ENCODE data around the gene PPP4R1.

PPP4R1 gene

DNA sequence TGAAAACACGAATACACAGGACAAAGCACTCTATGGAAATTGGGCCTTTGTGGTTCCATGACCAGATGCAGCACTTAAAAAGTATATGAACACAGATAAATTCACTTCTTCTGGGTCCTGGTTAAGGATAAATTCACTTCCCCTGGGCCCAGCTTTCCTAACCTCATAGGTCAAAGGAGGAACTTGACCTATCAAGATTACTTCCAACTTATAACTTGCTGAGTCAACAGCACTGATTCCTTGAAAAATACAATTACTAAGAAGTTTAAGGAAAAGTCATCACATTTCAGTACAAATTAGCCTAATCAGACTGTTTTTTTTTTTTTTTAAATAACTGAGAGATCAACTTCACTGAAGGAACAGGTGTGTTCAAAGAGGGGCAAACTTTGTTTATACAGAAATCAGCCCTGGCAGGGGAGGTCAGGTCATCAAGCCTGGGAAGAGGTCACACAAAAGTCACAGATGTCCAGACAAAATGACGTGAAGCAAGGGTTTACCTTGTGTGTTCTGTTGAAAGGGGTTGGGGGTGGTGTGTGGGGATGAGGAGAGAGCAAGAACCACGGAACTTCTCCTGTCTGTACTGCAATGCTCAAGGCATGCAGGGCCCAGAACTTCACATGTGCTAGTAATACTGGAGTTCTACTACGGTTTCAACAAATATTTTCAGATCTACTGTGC, 55.8 kb downstream of the PPP4R1 start:
- Mint-ChIP-seq H3K27ac (no peak overlapping the region), H3K27me3 (no peaks in the 10 kb centered on the region), H3K36me3 (ENCODE audit: low read depth) (peaks cover 68% of the 10 kb centered on the region), H3K9me3 (no peaks in the 10 kb centered on the region), H3K4me1 (ENCODE audit: low read depth) (no peaks in the 10 kb centered on the region), H3K4me3 (no peak overlapping the region)

DNA sequence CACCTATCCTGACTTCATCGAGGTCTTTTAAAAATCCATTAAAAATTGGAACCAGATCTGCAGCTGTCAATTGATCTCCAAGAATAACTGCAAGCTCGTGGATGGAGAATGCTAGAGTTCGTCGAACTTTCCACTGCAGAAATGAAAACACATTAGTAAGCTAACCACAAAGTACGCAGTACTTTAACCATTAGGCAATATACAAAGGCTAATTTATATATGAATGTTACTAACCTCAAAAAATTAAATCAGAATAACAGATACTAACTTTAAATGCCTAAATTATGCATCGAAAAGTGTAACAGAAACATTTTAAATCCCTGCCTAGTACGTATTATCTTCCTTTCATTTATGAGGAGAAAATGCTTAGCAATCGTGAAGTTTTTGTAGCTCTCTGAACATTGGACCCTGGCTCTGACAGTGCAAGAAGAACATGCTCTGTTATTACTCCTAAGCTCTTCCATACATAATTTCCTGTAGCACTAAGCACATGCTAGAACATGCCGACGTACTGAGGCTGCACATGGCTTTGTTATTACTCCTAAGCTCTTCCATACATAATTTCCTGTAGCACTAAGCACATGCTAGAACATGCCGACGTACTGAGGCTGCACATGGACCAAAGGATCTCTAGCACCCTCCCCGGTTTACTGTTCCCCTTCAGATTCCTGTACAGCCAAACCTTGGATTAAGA, 57.0 kb downstream of the PPP4R1 start:
- H3K27ac Mint-ChIP-seq, result no peak overlapping the region
- H3K4me1 Mint-ChIP-seq (ENCODE audit: low read depth), result no peaks in the 10 kb centered on the region
- no peaks in the 10 kb centered on the region for H3K9me3 Mint-ChIP-seq
- H3K4me3 Mint-ChIP-seq, result no peak overlapping the region
- H3K27me3 Mint-ChIP-seq, result no peaks in the 10 kb centered on the region
- H3K36me3 Mint-ChIP-seq (ENCODE audit: low read depth), result peaks cover 68% of the 10 kb centered on the region

DNA sequence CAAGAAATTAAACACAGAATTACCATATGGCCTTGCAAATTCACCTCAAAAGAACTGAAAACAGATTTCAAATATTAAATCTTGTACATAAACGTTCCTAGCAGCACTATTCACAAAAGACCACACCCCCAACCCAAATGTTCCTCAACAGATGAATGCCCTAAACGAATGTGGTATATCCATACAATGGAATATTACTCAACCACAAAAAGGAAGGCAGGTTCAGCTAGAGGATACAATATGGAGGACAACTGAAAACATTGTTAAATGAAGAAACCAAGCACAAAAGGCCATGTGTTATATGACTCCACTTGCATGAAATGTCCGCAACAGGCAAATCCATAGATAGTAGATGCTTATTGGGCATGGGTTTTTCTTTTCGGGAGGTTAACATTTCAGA, 61.7 kb downstream of the PPP4R1 start:
- Mint-ChIP-seq H3K4me3 (no peak overlapping the region), H3K4me1 (ENCODE audit: low read depth) (no peaks in the 10 kb centered on the region), H3K9me3 (no peaks in the 10 kb centered on the region), H3K27me3 (no peaks in the 10 kb centered on the region), H3K27ac (no peak overlapping the region), H3K36me3 (ENCODE audit: low read depth) (peaks cover 75% of the 10 kb centered on the region)

DNA sequence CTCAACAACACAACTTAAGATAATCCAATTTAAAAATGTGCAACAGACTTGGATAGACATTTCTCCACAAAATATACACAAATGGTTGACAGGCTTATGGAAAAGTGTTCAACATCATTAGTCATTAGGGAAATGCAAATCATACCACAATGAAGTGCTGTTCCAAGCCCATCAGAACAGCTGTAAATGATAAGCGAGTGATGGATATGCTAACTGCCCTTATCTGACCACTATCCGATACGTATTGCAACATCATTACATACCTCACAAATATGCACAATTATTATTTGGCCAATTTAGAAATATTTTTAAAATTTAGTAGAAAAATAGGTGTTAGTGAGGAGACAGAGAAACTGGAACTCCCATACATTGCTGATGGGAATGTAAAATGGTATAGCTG, 62.2 kb downstream of the PPP4R1 start:
- Mint-ChIP-seq H3K27me3 (no peaks in the 10 kb centered on the region), H3K4me1 (ENCODE audit: low read depth) (no peaks in the 10 kb centered on the region), H3K4me3 (no peak overlapping the region), H3K9me3 (no peaks in the 10 kb centered on the region), H3K27ac (no peak overlapping the region), H3K36me3 (ENCODE audit: low read depth) (peaks cover 75% of the 10 kb centered on the region)

DNA sequence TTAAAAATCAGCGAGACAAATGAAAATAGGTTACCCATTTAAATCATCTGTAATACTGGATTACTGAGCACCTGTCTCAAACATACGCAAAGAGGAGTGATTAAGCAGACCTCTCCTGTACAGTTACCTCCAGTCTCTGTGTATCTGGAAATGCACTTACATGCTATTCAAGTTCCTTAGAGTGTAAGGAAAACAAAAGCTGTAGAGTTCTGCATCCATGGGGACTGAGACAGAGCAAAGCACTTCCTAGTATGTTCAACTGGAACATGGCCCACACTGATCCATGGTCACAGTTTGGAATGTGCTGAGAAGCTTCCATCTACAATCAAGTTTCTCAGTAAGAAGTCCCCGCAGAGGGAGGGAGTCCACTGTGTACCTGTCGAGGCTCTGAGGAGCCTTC, 63.9 kb downstream of the PPP4R1 start:
- no peaks in the 10 kb centered on the region for H3K27me3 Mint-ChIP-seq
- no peak overlapping the region for H3K27ac Mint-ChIP-seq
- H3K9me3 Mint-ChIP-seq, result no peaks in the 10 kb centered on the region
- peaks cover 74% of the 10 kb centered on the region for H3K36me3 Mint-ChIP-seq (ENCODE audit: low read depth)
- no peaks in the 10 kb centered on the region for H3K4me1 Mint-ChIP-seq (ENCODE audit: low read depth)
- no peak overlapping the region for H3K4me3 Mint-ChIP-seq

DNA sequence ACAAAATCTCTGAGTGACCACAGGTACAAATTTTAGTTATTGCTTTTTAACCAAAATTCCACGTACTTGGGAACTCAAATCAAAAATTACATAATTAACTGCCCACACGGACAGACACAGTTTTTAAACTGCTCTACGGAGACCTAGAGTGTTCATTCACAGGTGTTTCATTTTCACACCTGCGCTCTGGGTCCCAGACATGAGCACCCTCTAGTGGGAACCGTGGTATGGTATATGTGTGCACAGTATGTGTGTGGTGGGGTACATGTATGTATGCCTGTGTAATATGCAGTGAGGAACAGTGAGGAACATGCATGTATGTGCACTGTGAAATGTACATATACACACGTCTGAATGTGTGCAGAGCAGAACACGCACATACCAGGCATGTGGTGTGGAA, 65.0 kb downstream of the PPP4R1 start:
- Mint-ChIP-seq H3K9me3 (no peaks in the 10 kb centered on the region), H3K27me3 (no peaks in the 10 kb centered on the region), H3K4me1 (ENCODE audit: low read depth) (no peaks in the 10 kb centered on the region), H3K36me3 (ENCODE audit: low read depth) (peaks cover 65% of the 10 kb centered on the region), H3K27ac (no peak overlapping the region), H3K4me3 (no peak overlapping the region)

DNA sequence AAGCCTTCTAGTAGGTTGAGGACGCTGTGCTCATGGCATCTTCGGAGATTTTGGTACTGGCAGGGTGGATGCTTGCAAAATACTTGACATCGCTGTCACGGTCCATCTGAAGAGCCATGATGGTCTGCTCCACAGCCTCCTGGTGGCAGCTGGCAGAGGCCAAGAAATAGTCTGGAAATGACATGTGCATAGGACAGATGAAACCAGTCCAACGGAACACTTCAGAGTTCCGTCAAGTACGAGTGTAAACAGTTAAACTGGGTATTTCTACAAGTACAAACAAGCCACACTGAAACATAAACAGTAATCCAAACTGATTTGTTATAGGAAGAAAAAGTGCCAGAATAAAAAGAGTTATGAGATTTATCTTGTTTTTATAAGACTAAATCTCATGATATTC, 66.6 kb downstream of the PPP4R1 start:
- Mint-ChIP-seq H3K27me3 (no peaks in the 10 kb centered on the region), H3K4me1 (ENCODE audit: low read depth) (no peaks in the 10 kb centered on the region), H3K36me3 (ENCODE audit: low read depth) (peaks cover 51% of the 10 kb centered on the region), H3K27ac (no peak overlapping the region), H3K4me3 (no peak overlapping the region), H3K9me3 (no peaks in the 10 kb centered on the region)

DNA sequence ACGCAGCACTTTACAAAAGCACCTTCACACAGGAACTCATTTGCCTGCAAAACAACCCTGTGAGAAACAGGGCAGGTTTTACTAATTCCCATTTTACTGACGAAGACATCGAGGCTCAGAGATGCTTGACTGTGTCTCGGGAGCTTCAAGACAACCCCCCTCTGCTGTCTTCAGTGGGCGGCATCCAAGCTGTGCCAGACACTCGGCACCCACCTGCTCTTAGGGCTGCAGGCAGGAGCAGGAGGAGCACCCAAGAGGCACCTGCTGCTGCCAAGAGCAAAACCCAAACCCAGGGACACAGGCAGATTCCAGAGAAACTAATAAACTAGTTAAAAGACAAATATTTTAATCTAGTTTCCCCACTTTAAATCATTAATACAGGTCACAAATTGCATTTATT, 67.9 kb downstream of the PPP4R1 start:
- H3K36me3 Mint-ChIP-seq (ENCODE audit: low read depth), result peaks cover 39% of the 10 kb centered on the region
- H3K4me1 Mint-ChIP-seq (ENCODE audit: low read depth), result no peaks in the 10 kb centered on the region
- H3K9me3 Mint-ChIP-seq, result no peaks in the 10 kb centered on the region
- H3K27me3 Mint-ChIP-seq, result no peaks in the 10 kb centered on the region
- no peak overlapping the region for H3K27ac Mint-ChIP-seq
- no peak overlapping the region for H3K4me3 Mint-ChIP-seq

DNA sequence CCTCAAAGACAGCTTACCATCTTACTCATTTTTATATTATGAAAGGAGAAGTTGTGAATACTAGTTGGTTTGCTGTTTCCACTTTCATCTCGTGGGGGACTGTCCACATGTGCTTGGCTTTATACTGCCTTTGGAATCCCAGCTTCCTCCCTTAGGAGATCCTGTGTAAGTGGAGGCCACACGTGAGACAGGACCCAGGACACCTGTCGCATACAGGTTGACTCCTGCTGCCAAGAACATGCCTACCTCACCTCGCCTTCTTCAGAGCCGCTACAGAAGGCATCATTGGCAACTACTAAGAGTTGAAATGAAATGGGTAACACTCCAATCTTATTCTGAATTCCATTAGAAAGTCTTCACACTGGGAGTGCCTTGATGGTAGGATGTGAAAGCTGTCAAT, 69.3 kb downstream of the PPP4R1 start:
- no peak overlapping the region for H3K27ac Mint-ChIP-seq

DNA sequence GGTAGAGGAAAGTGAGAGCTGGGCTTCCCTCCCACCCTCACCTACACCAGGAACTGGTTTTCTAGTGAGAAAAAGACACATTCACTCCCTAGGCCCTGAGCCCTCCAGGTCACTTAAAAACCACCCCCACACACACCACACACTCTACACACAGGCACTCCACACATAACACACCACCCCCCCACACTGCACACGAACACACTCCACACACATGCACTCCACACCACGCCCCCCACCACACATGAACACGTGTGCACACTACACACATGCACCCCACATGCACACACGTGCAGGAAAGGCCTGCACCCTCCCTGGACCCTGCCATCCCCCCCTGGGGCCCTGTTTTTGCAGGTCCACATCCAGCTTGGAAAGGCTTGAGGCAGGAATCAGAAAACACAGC, 71.4 kb downstream of the PPP4R1 start:
- no peaks in the 10 kb centered on the region for H3K27me3 Mint-ChIP-seq
- H3K27ac Mint-ChIP-seq, result no peak overlapping the region
- no peaks in the 10 kb centered on the region for H3K4me1 Mint-ChIP-seq (ENCODE audit: low read depth)
- H3K4me3 Mint-ChIP-seq, result no peak overlapping the region
- H3K36me3 Mint-ChIP-seq (ENCODE audit: low read depth), result peaks cover 20% of the 10 kb centered on the region
- no peaks in the 10 kb centered on the region for H3K9me3 Mint-ChIP-seq

More for the DNA sequence above, 69.3 kb downstream of the PPP4R1 start:
- Mint-ChIP-seq H3K27me3 (no peaks in the 10 kb centered on the region), H3K36me3 (ENCODE audit: low read depth) (peaks cover 32% of the 10 kb centered on the region), H3K9me3 (no peaks in the 10 kb centered on the region), H3K4me3 (no peak overlapping the region), H3K4me1 (ENCODE audit: low read depth) (no peaks in the 10 kb centered on the region)

DNA sequence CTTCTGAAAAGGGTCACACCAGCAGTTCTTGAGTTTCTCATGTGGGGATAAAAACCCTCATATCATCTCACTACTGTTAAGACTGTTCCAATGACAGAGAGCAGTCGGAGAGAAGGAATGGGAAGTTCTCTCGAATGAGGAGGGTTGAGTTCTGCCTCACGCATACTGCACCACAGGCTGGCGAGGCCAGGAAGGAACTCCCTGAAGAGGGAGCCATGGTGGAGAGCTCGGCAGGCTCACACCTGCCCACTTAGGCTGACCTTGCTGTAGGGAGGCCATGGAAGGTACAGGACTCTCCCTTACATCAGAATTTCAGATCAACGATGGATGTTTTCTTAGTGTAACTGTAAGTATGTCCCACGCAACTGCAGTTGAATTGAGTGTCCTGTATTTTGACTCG, 74.4 kb downstream of the PPP4R1 start:
- Mint-ChIP-seq H3K9me3 (no peaks in the 10 kb centered on the region), H3K4me3 (no peak overlapping the region), H3K27me3 (no peaks in the 10 kb centered on the region), H3K27ac (no peak overlapping the region), H3K36me3 (ENCODE audit: low read depth) (peaks cover 19% of the 10 kb centered on the region), H3K4me1 (ENCODE audit: low read depth) (no peaks in the 10 kb centered on the region)

DNA sequence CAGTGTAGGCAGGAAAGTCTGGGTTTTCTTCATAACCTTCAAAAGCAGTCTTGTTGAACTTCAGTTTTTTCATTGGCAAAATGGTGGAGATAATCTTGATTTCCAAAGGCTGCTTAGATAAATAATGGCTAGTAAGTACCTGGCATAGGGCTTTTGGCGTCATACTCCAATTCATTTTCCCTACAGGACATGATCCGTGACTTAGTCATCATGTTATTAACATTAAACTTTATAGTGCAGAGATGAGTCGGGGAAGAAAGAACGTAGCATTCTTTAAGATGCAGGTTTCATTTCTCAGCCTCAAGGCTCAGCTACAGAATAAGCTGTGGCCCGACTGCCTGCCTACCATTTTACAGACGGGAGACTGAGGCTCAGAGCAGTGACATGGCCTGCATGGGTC, 75.1 kb downstream of the PPP4R1 start:
- H3K27me3 Mint-ChIP-seq, result no peaks in the 10 kb centered on the region
- no peaks in the 10 kb centered on the region for H3K4me1 Mint-ChIP-seq (ENCODE audit: low read depth)
- H3K4me3 Mint-ChIP-seq, result no peak overlapping the region
- no peaks in the 10 kb centered on the region for H3K9me3 Mint-ChIP-seq
- peaks cover 19% of the 10 kb centered on the region for H3K36me3 Mint-ChIP-seq (ENCODE audit: low read depth)
- no peak overlapping the region for H3K27ac Mint-ChIP-seq

DNA sequence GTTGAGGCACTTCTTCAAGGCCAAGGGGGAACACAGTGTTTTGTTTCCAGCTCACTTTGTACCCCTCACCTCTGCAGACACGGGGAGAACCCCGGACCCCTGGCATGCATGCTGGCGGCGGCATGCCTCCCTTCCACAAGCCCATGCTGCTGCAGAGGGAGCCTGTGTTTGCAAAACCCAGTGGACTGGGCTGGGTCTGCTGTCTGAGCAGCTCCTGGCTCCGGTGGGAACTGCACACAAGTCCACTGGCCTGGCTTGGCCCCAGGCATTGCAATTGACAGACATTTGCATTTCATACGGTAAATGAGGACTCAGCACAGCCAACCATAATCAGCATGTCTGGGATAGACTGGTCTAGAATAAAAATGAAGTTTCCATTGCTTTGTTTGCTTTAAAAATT, 76.7 kb downstream of the PPP4R1 start:
- no peaks in the 10 kb centered on the region for H3K9me3 Mint-ChIP-seq
- H3K27ac Mint-ChIP-seq, result no peak overlapping the region
- peaks cover 31% of the 10 kb centered on the region for H3K36me3 Mint-ChIP-seq (ENCODE audit: low read depth)
- no peaks in the 10 kb centered on the region for H3K27me3 Mint-ChIP-seq
- H3K4me3 Mint-ChIP-seq, result no peak overlapping the region
- H3K4me1 Mint-ChIP-seq (ENCODE audit: low read depth), result no peaks in the 10 kb centered on the region

DNA sequence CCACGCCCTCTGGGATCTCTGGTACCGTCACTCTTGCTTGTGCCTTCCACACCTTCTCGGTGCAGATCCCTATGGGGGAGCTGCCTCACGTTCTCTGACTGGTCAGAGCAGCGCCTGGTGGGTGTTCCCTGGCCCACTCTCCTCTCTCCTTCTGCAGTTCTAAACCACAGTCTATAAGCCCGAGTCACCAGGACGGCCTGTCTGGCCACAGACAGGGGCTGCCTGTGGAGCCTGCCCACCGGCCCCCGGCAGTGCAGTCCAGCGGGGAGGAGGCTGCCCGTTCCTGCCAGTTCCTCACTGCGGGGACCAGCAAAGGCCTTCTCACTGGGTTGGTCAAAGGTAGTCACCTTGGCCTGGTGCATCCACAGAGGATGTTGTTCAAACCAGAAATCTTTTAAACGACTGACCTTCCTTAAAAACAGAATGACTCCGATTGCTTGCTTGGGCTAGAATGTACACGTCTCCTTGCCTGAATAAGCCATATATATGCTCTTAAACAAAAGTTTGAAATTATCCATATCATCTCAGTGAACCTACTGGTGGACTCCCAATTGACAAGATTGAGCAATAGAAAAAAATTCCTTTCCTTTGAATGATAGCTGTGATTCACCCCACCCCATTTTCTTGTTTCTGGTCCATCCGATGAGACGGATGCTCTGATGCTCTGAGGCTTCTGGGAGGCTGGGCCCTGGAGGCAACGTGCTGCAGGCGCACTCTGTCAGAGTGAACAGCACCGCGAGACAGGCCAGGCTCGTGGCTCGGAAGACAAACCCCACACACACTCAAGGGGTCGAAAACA, 77.8 kb downstream of the PPP4R1 start:
- Mint-ChIP-seq H3K4me1 (ENCODE audit: low read depth) (no peaks in the 10 kb centered on the region), H3K4me3 (no peak overlapping the region), H3K9me3 (no peaks in the 10 kb centered on the region), H3K36me3 (ENCODE audit: low read depth) (peaks cover 31% of the 10 kb centered on the region), H3K27me3 (no peaks in the 10 kb centered on the region), H3K27ac (no peak overlapping the region)

DNA sequence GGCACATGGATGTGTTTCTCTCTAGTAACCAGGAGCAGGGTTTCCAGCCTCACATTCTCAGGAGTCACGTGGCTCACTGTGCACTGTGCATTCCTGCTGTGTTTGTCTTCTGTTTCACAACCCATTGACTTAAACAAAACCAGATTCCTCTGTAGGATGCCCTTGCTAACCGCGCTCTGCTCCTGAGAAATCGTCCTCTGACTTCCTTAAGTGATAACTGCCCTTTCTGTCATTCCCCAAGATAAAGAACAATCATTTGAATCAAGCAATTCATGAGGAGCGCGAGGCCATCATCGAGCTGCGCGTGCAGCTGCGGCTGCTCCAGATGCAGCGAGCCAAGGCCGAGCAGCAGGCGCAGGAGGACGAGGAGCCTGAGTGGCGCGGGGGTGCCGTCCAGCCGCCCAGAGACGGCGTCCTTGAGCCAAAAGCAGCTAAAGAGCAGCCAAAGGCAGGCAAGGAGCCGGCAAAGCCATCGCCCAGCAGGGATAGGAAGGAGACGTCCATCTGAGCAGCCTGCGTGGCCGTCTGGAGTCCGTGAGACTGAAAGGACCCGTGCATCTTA, 78.8 kb downstream of the PPP4R1 start:
- no peaks in the 10 kb centered on the region for H3K4me1 Mint-ChIP-seq (ENCODE audit: low read depth)
- no peak overlapping the region for H3K4me3 Mint-ChIP-seq
- no peak overlapping the region for H3K27ac Mint-ChIP-seq
- no peaks in the 10 kb centered on the region for H3K9me3 Mint-ChIP-seq
- peaks cover 35% of the 10 kb centered on the region for H3K36me3 Mint-ChIP-seq (ENCODE audit: low read depth)
- H3K27me3 Mint-ChIP-seq, result no peaks in the 10 kb centered on the region
